ENCODE measurements around the gene ARHGEF7.

- TF ChIP-seq, protein P1, sequence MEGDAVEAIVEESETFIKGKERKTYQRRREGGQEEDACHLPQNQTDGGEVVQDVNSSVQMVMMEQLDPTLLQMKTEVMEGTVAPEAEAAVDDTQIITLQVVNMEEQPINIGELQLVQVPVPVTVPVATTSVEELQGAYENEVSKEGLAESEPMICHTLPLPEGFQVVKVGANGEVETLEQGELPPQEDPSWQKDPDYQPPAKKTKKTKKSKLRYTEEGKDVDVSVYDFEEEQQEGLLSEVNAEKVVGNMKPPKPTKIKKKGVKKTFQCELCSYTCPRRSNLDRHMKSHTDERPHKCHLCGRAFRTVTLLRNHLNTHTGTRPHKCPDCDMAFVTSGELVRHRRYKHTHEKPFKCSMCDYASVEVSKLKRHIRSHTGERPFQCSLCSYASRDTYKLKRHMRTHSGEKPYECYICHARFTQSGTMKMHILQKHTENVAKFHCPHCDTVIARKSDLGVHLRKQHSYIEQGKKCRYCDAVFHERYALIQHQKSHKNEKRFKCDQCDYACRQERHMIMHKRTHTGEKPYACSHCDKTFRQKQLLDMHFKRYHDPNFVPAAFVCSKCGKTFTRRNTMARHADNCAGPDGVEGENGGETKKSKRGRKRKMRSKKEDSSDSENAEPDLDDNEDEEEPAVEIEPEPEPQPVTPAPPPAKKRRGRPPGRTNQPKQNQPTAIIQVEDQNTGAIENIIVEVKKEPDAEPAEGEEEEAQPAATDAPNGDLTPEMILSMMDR (IDR thresholded peaks at IDR 0.05), result no peak
- no peak for TF ChIP-seq POLR2A (IDR thresholded peaks at IDR 0.05)
Observed at GRCh38 chr13:111267784-111268183, 152.7 kb downstream of the ARHGEF7 start.

All from thyroid gland (tissue), 4 donors.